ENCODE measurements around the gene NQO2.

GRCh38 chr6:3033652-3034051, 34.0 kb downstream of the NQO2 start:
- no peak for TF ChIP-seq ZNF184 (tag by site-specific recombination; IDR thresholded peaks at IDR 0.05)
- no peak for TF ChIP-seq SCRT2 (tag by site-specific recombination; IDR thresholded peaks at IDR 0.05)
- no peak for TF ChIP-seq ZNF138 (tag by site-specific recombination; IDR thresholded peaks at IDR 0.05; ENCODE audit: borderline replicate concordance)
- TF ChIP-seq CTCF (tag by site-specific recombination; IDR thresholded peaks at IDR 0.05), result no peak
- no peak for TF ChIP-seq ZNF311 (tag by site-specific recombination; IDR thresholded peaks at IDR 0.05; ENCODE audit: borderline replicate concordance)
- TF ChIP-seq REPIN1 (tag by site-specific recombination; IDR thresholded peaks at IDR 0.05; ENCODE audit: low read depth), result no peak
- TF ChIP-seq ZNF621 (tag by site-specific recombination; IDR thresholded peaks at IDR 0.05), result no peak
- no peak for TF ChIP-seq ZNF645 (tag by site-specific recombination; IDR thresholded peaks at IDR 0.05)
- TF ChIP-seq GLIS1 (tag by site-specific recombination; IDR thresholded peaks at IDR 0.05), result no peak
- TF ChIP-seq RBAK (tag by site-specific recombination; IDR thresholded peaks at IDR 0.05), result no peak
